Measurements from ENCODE around the gene DCTN3. TPM values are rescaled to one million over a fixed set of nuclear protein-coding genes. Genes with fewer than 3 reads are reported as not detected.

DCTN3 gene
- total RNA-seq, 1 experiment from 2014 or later, result 58.2 TPM

GRCh38 chr9:34636791-34637355 lies 16.6 kb upstream of the DCTN3 start:
- Histone ChIP-seq H3K4me3 (peak overlapping the region; percentile 79), H3K36me3 (peaks cover 4% of the 10 kb centered on the region; the same call in 1 of the 2 replicates), H3K27ac (peak overlapping the region; percentile 69), H3K9me3 (replicated peaks) (no peaks in the 10 kb centered on the region), H3K27me3 (no peaks in the 10 kb centered on the region), H3K4me1 (no peaks in the 10 kb centered on the region)
- peak; percentile 31 to 59 for DNase-seq

- Histone ChIP-seq H3K36me3 (peaks cover 4% of the 10 kb centered on the region; the same call in 1 of the 2 replicates), H3K9me3 (replicated peaks) (no peaks in the 10 kb centered on the region), H3K4me3 (no peak overlapping the region), H3K27me3 (peaks cover under 1% of the 10 kb centered on the region), H3K4me1 (no peaks in the 10 kb centered on the region), H3K27ac (no peak overlapping the region)
- DNase-seq, result no peak
These were observed 15.3 kb upstream of the DCTN3 start for GRCh38 chr9:34635556-34635955.

- Histone ChIP-seq H3K4me3 (no peak overlapping the region), H3K27me3 (peaks cover 9% of the 10 kb centered on the region), H3K9me3 (replicated peaks) (no peaks in the 10 kb centered on the region), H3K27ac (no peak overlapping the region), H3K36me3 (peaks cover 4% of the 10 kb centered on the region; the same call in 1 of the 2 replicates), H3K4me1 (no peaks in the 10 kb centered on the region)
- DNase-seq, result no peak
These were observed 14.4 kb upstream of the DCTN3 start for GRCh38 chr9:34634551-34635248.

GRCh38 chr9:34633851-34634550 lies 13.7 kb upstream of the DCTN3 start:
- Histone ChIP-seq H3K36me3 (peaks cover 4% of the 10 kb centered on the region; the same call in 1 of the 2 replicates), H3K4me3 (no peak overlapping the region), H3K9me3 (replicated peaks) (no peaks in the 10 kb centered on the region), H3K27ac (no peak overlapping the region), H3K27me3 (peaks cover 14% of the 10 kb centered on the region), H3K4me1 (no peaks in the 10 kb centered on the region)
- DNase-seq, result peak; percentile 58 to 78

GRCh38 chr9:34633166-34633565 lies 12.9 kb upstream of the DCTN3 start:
- Histone ChIP-seq H3K27ac (no peak overlapping the region), H3K4me3 (no peak overlapping the region), H3K27me3 (peaks cover 19% of the 10 kb centered on the region), H3K36me3 (peaks cover 4% of the 10 kb centered on the region; the same call in 1 of the 2 replicates), H3K4me1 (no peaks in the 10 kb centered on the region), H3K9me3 (replicated peaks) (no peaks in the 10 kb centered on the region)
- no peak for DNase-seq

GRCh38 chr9:34630402-34631154 lies 10.3 kb upstream of the DCTN3 start:
- Histone ChIP-seq H3K9me3 (replicated peaks) (no peaks in the 10 kb centered on the region), H3K27ac (no peak overlapping the region), H3K36me3 (peaks cover 4% of the 10 kb centered on the region; the same call in 1 of the 2 replicates), H3K27me3 (peaks cover 35% of the 10 kb centered on the region), H3K4me1 (no peaks in the 10 kb centered on the region), H3K4me3 (no peak overlapping the region)
- no peak for DNase-seq

GRCh38 chr9:34629491-34629808 lies 9.2 kb upstream of the DCTN3 start:
- Histone ChIP-seq H3K27ac (no peak overlapping the region), H3K36me3 (no peaks in the 10 kb centered on the region), H3K4me1 (no peaks in the 10 kb centered on the region), H3K27me3 (peaks cover 35% of the 10 kb centered on the region), H3K4me3 (no peak overlapping the region), H3K9me3 (replicated peaks) (no peaks in the 10 kb centered on the region)
- no peak for DNase-seq

- Histone ChIP-seq H3K4me1 (no peaks in the 10 kb centered on the region), H3K36me3 (no peaks in the 10 kb centered on the region), H3K27ac (no peak within 1 kb of the TSS), H3K27me3 (peaks cover 35% of the 10 kb centered on the region), H3K9me3 (replicated peaks) (no peaks in the 10 kb centered on the region), H3K4me3 (peak within 1 kb of the TSS; percentile 23; the same call in 1 of the 2 replicates)
- no peak for DNase-seq
These were observed 8.6 kb upstream of the DCTN3 start, which contains the start of gene ARID3C for GRCh38 chr9:34628656-34629490. Gene ARID3C (minus strand): TSS chr9:34629066. CDS start chr9:34628014, 1,052 bp downstream.

- peaks cover 35% of the 10 kb centered on the region for H3K27me3 ChIP-seq
These were observed 7.7 kb upstream of the DCTN3 start for GRCh38 chr9:34627716-34628655.

GRCh38 chr9:34625186-34625486 lies 4.8 kb upstream of the DCTN3 start:
- no peak for DNase-seq
- H3K27ac ChIP-seq, result no peak overlapping the region

More at GRCh38 chr9:34627716-34628655, 7.7 kb upstream of the DCTN3 start:
- Histone ChIP-seq H3K4me1 (no peaks in the 10 kb centered on the region), H3K9me3 (replicated peaks) (no peaks in the 10 kb centered on the region), H3K27ac (no peak overlapping the region), H3K4me3 (peak overlapping the region; percentile 23; the same call in 1 of the 2 replicates), H3K36me3 (no peaks in the 10 kb centered on the region)
- no peak for DNase-seq

GRCh38 chr9:34624475-34625185 lies 4.3 kb upstream of the DCTN3 start:
- Histone ChIP-seq H3K27me3 (peaks cover 26% of the 10 kb centered on the region), H3K9me3 (replicated peaks) (no peaks in the 10 kb centered on the region)

More at GRCh38 chr9:34625186-34625486, 4.8 kb upstream of the DCTN3 start:
- Histone ChIP-seq H3K36me3 (no peaks in the 10 kb centered on the region), H3K4me1 (no peaks in the 10 kb centered on the region), H3K9me3 (replicated peaks) (no peaks in the 10 kb centered on the region), H3K27me3 (peaks cover 31% of the 10 kb centered on the region), H3K4me3 (no peak overlapping the region)

GRCh38 chr9:34623374-34624235 lies 3.3 kb upstream of the DCTN3 start:
- Histone ChIP-seq H3K27ac (no peak overlapping the region), H3K4me1 (no peaks in the 10 kb centered on the region; the same call in 1 of the 2 replicates), H3K36me3 (no peaks in the 10 kb centered on the region), H3K9me3 (replicated peaks) (no peaks in the 10 kb centered on the region), H3K27me3 (peaks cover 21% of the 10 kb centered on the region), H3K4me3 (no peak overlapping the region)
- no peak for DNase-seq

More at GRCh38 chr9:34624475-34625185, 4.3 kb upstream of the DCTN3 start:
- no peak overlapping the region for H3K27ac ChIP-seq
- DNase-seq, result no peak
- no peaks in the 10 kb centered on the region for H3K36me3 ChIP-seq
- no peaks in the 10 kb centered on the region for H3K4me1 ChIP-seq
- H3K4me3 ChIP-seq, result no peak overlapping the region
